Fibroblast of the aortic adventitia (primary cell): ENCODE measurements around the gene ULBP2. TPM values are rescaled to one million over a fixed set of nuclear protein-coding genes. Genes with fewer than 3 reads are reported as not detected.
"Not testable (repeated sequence)": the region's sequence is repeated elsewhere in the genome, so short reads cannot be mapped to it uniquely, and the experiment has no call there.

Experiments
- DNase-seq: peaks from one replicate; pipeline ENCODE4 v3.0.0-alpha.2; 2010; ENCODE audit warnings: low read depth
- H3K4me3 ChIP-seq: 2 replicates; pipeline ENCODE4 v1.5.1; 2011; ENCODE audit warnings: low read depth, mild to moderate bottlenecking, control low read depth, low read length, moderate library complexity
- total RNA-seq: library from RNA; depleted of rRNA; stranded (reverse); fragments of >200 nt; gene quantifications from 2 replicates; pipeline ENCODE4 v1.2.3, GENCODE V29; 2012; ENCODE audit warnings: low replicate concordance
- TF ChIP-seq, protein P1 (sequence below): IDR thresholded peaks from 2 replicates; pipeline ENCODE4 v1.5.1; 2011; ENCODE audit warnings: mild to moderate bottlenecking, low read length, control low read depth, inconsistent platforms; ENCODE audit not compliant: insufficient read depth

The ULBP2 gene
- total RNA-seq, 1 donor, result 3.3 TPM

DNA sequence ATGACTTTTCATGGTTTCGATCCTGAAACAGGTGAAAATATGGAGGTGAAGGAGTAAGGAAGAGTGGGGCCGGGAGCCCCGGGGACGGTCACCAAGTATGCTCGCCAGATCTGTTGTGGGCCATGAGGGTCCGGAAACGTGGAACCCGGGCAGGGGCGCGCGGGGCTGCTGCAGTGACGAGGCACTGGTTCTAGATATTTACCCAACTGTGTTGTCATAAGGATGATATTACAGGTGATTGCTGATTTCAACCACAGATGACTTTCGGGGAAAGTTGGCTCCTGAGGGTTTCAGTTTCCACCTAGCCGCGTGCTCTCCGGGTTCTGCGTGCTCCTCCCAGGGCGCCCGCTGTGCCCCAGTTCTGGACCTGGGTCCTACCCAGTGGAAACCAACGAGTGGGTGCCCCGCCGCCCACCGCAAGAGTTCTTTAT lies 31.1 kb upstream of the ULBP2 start:
- no peak for DNase-seq

DNA sequence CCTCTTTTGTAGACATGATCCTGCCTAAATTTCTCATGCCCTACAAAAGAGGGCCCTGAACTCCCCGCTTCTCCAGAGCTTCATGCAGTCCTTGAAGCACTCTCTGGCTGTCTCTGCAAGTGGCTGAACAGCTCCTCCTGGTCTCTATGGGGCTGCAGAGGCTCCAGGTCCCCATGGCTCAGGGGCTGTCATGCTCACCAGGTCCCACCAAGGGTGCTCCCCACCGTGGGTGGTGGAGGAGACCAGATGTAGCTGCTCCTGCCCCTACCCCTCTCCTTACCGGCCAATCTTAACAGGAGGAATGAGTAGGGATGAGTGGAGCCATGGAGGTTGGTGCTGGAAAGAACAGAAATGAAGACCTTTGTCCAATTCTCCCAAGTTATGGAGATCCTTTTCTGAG lies 29.1 kb upstream of the ULBP2 start:
- DNase-seq, H3K4me3 ChIP-seq: not testable (repeated sequence)

More for the DNA sequence above, 31.1 kb upstream of the ULBP2 start:
- TF ChIP-seq, protein P1, sequence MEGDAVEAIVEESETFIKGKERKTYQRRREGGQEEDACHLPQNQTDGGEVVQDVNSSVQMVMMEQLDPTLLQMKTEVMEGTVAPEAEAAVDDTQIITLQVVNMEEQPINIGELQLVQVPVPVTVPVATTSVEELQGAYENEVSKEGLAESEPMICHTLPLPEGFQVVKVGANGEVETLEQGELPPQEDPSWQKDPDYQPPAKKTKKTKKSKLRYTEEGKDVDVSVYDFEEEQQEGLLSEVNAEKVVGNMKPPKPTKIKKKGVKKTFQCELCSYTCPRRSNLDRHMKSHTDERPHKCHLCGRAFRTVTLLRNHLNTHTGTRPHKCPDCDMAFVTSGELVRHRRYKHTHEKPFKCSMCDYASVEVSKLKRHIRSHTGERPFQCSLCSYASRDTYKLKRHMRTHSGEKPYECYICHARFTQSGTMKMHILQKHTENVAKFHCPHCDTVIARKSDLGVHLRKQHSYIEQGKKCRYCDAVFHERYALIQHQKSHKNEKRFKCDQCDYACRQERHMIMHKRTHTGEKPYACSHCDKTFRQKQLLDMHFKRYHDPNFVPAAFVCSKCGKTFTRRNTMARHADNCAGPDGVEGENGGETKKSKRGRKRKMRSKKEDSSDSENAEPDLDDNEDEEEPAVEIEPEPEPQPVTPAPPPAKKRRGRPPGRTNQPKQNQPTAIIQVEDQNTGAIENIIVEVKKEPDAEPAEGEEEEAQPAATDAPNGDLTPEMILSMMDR, result no peak
- H3K4me3 ChIP-seq, result no peak overlapping the region

DNA sequence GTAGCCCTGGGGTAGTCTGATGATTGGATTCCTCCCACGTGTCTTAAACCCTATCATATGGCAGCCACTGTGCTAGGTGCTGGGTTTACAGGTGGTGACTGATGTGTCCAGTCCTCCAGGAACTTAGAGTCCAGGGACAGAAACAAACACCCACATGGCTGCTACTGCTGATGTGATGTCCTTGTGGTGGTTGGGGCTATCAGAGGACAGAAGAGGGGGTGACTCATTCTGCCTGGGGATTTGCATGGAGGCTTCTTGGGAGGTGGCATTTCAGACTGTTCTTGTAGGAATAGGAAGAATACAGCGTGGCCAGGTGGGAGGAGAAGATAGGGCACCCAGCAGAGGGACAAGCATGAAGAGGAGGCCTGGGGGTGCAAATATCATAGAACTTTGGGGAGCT lies 28.7 kb upstream of the ULBP2 start:
- DNase-seq, result no peak
- TF ChIP-seq, protein P1, result no peak
- no peak overlapping the region for H3K4me3 ChIP-seq

DNA sequence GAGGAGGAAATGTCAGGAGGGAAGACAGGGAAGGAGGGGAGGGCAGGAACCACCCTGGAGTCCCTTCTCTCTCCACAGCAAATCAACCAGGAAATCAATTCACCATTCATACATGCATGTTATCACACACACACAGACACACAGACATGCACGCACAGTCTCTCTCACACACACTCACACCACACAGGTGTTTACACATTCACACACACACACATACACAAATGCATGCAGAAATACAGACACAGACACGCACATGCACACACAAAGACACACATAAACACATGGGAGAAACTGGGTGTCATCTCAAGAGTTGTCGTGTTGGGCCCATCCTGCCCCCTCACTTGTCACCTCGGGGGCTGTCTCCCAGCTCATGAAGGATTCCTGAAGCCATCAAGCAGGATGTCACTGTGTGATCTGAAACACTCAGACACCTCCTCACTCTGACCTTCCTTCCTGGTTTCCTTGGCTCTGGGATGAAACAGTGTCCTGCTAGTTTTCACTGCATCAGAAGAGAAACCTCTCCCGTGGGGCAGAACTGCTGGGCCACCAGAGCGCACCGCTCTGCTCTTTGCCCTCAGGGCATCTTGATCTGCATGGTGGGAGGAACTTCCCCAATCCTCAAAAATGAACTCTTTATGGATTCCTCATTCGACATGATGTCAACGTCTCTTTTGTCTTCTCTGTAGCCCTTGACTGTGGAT lies 28.1 kb upstream of the ULBP2 start:
- DNase-seq, result no peak
- TF ChIP-seq, protein P1, result no peak
- no peak overlapping the region for H3K4me3 ChIP-seq

DNA sequence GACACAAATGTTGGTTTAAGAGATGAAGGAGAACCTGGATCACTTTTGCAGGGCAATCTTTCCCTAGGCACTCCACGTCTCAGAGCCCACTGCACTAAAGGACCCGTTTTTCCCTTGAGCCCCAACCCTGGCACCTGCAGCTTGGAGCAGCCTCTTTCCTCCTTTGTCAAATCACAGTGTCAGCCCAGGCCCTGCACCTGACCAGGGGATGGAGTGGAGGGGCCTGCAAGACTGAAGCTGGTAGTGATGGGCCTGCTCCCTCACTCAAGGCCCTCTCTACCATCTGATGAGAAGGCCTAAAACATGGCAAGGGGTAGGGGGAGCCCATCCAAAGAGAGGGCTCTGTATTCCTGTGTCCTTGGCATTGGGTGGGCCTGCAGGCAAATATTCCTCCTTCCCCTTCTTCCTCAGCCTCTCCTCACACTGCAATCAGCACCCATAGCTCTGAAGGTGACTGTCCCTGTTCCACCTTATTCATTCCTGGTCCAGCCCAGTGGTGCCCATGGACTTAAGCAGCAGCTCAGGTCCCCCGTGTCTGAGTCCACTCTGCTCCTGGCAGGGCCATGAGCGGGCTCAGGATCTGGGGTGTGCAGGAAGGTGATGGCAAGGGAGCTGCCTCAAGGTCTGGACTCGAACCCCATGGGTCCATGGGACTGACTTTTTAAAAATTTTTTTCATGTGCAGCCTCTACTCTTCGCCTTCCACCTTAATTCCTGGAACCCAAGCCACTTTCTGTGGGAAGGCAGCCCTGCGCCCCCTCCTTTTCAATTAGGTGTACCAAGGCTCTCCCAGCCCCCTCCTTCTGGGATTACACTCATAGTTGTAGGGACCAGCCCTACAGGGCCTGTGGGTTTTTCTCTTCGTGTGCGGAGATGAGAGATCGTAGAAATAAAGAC lies 25.6 kb upstream of the ULBP2 start:
- no peak overlapping the region for H3K4me3 ChIP-seq
- DNase-seq, result no peak
- TF ChIP-seq, protein P1, result no peak

DNA sequence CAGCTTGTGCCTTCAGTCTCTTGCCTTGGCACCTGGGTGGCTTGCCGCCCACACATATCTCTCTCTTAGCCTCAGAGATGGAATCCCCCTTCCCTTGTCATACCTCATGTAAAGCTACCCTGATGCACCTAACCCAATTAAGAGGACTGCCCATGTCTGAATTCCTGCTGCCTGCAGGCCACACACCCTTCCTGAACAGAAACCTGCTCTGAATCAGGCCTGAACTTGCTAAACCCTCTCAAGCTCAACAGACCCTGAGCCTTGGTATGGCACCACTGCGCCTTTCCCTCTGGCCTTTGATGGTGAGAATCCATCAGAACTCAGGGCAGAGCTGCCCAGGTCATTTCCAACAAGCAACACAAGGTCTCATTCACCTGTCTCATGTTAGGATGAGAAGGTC lies 24.1 kb upstream of the ULBP2 start:
- TF ChIP-seq, protein P1, result no peak
- no peak overlapping the region for H3K4me3 ChIP-seq
- no peak for DNase-seq

DNA sequence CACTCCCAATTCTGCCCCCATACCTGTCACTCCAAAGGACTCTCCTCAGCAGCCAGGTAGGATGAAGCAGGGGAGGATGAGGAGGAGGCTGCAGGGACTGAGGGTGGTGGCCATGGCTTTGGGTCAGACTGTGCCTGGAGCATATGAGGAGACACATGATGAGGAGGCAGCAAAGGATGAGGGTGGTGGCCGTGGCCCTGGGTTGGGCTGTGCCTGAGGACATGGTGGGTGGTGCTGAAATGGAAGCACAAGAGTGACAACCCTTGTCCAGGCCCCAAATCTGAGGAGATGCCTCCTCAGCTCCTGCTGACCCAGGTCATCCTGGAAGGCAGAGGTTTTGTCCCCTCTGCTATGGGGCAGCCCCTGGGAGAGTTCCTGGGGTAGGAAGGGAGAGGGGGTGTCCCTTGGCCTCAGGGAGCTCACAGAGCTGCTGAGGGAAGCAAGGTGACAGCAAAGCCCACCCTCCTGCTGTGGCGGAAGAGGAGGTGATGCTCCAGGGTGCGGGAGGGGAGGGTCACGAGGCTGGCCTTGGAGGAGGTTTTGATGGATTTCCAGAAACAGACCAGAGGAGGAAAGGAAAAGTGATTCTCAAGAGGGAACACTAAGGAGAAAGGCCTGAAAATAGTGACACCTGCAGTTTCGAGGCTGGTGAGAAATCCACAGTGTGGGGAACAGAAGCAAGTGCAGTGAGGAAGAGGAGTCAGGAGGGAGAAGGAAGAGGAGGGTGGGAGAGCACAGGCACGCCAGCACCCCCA lies 23.5 kb upstream of the ULBP2 start:
- DNase-seq, result no peak
- TF ChIP-seq, protein P1, result no peak

DNA sequence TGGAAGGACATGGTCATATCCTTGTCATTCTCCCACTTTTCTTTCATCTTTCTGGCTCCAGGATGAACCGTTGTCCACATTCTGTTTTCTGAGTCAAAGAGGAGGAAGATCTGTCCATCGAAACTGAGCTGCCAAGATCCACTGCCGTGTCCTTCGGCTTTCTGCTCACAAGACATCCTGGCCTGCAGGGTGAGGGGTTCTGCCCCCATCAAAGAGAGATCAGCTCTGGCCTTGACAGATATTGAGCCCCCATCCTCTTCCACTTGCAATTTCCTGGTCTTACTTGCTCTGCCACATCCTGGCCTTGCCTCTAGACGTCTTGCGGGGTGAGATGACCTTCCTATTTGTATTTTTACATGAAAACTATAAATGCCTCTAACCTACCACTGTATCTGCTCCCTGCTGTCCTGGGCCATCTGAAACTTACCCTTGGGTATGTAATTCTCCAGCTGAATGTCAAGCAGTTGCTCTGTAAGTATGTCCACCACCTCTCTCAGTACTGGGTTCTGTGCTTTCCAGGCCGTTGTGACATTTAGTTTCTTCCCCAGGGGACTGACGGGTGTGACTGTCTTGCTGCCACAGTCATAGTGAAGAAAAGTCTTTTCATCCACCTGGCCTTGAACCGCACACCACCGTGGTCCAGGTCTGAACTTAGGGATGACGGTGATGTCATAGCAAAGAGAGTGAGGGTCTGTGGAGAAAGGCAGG lies 22.5 kb upstream of the ULBP2 start:
- not testable (repeated sequence) for DNase-seq, H3K4me3 ChIP-seq

More for the DNA sequence above, 23.5 kb upstream of the ULBP2 start:
- H3K4me3 ChIP-seq, result no peak overlapping the region
